ENCODE measurements around the gene PCBP2.

DNA sequence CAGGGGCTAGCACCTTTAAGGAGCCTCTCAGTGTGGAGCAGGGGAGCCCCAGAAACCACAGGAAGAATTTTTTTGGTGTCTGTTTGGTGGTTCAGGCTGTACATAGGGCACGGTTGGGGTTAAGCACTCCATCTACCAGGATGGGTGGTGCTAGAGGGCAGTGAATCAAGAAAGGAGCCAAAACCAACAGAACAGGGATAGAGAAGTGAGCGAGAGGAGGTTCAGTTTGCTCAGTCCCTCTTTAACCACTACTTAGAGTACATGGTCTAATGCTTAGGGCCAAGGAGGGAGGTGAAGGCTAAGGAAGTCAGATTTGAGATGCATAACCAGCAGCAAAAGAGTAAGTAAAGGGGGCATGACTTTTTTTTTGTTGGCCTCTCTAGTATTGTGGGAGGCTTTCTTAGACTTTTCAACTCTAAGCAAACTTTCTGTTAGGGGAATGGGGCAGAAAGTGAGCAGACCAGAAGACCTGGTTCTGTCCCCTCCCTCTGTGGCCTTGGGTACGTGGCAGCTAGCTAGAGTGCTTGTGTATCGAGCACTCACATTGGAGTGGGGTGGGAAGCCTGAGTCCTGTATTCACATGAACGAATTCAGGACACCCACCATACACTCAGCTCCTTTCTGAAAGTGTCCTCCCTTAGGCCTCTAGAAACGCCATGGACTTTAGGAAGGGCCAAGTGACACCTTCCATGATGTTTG, 62.0 kb downstream of the PCBP2 start:
- TF ChIP-seq POLR2A (IDR thresholded peaks at IDR 0.05; ENCODE audit: low read length) (no peak), SREBF2 (IDR thresholded peaks at IDR 0.05) (no peak), RNF2 (IDR thresholded peaks at IDR 0.05; ENCODE audit: borderline replicate concordance, low read depth) (no peak), ESRRA (IDR thresholded peaks at IDR 0.05; ENCODE audit: borderline replicate concordance, low read length) (no peak), RFX5 (IDR thresholded peaks at IDR 0.05) (no peak), CHD4 (IDR thresholded peaks at IDR 0.05; ENCODE audit: borderline replicate concordance) (no peak), CHD2 (IDR thresholded peaks at IDR 0.05; ENCODE audit: low read length, partially characterized antibody) (no peak), POLR2AphosphoS2 (conservative IDR thresholded peaks at IDR 0.05; ENCODE audit: low read length) (no peak), MYC (IDR thresholded peaks at IDR 0.05; ENCODE audit: borderline replicate concordance, low read length) (no peak), EP300 (IDR thresholded peaks at IDR 0.05) (no peak), RAD21 (conservative IDR thresholded peaks at IDR 0.05 in 1 of 2, IDR thresholded peaks at IDR 0.05 in 1 of 2) (no peak)
- TF ChIP-seq, protein P1, sequence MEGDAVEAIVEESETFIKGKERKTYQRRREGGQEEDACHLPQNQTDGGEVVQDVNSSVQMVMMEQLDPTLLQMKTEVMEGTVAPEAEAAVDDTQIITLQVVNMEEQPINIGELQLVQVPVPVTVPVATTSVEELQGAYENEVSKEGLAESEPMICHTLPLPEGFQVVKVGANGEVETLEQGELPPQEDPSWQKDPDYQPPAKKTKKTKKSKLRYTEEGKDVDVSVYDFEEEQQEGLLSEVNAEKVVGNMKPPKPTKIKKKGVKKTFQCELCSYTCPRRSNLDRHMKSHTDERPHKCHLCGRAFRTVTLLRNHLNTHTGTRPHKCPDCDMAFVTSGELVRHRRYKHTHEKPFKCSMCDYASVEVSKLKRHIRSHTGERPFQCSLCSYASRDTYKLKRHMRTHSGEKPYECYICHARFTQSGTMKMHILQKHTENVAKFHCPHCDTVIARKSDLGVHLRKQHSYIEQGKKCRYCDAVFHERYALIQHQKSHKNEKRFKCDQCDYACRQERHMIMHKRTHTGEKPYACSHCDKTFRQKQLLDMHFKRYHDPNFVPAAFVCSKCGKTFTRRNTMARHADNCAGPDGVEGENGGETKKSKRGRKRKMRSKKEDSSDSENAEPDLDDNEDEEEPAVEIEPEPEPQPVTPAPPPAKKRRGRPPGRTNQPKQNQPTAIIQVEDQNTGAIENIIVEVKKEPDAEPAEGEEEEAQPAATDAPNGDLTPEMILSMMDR (IDR thresholded peaks at IDR 0.05), result no peak
- TF ChIP-seq, protein P2, sequence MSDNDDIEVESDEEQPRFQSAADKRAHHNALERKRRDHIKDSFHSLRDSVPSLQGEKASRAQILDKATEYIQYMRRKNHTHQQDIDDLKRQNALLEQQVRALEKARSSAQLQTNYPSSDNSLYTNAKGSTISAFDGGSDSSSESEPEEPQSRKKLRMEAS (IDR thresholded peaks at IDR 0.05), result no peak
- TF ChIP-seq, protein P3, sequence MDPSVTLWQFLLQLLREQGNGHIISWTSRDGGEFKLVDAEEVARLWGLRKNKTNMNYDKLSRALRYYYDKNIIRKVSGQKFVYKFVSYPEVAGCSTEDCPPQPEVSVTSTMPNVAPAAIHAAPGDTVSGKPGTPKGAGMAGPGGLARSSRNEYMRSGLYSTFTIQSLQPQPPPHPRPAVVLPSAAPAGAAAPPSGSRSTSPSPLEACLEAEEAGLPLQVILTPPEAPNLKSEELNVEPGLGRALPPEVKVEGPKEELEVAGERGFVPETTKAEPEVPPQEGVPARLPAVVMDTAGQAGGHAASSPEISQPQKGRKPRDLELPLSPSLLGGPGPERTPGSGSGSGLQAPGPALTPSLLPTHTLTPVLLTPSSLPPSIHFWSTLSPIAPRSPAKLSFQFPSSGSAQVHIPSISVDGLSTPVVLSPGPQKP (IDR thresholded peaks at IDR 0.05; ENCODE audit: low read depth, low read length), result no peak

Data from A549 (cell line).